OCI-LY3 (cell line): ENCODE results near the gene RPL5.

Experiments used
- H2AFZ ChIP-seq: fragments of 200-600, 300-600 bp; shearing (Covaris generic); 2 replicates; pipeline ENCODE4 v1.6.0; 2014; ENCODE audit warnings: antibody characterized with exemption, low read depth, low read length
- H3K27ac ChIP-seq: fragments of 200-600, 300-600 bp; sonication (generic); 2 replicates; pipeline ENCODE4 v1.5.1; 2014; ENCODE audit warnings: mild to moderate bottlenecking, low read length, moderate library complexity, mixed read lengths
- H3K27me3 ChIP-seq: fragments of 200-600, 300-600 bp; sonication (generic); 2 replicates; pipeline ENCODE4 v1.6.1; 2014; ENCODE audit warnings: low read depth, low read length, mixed read lengths
- H3K36me3 ChIP-seq: fragments of 200-600, 300-600 bp; sonication (generic); replicated peaks from 2 replicates; pipeline ENCODE3; 2014; ENCODE audit warnings: low read depth, low read length, mixed read lengths
- H3K4me1 ChIP-seq: fragments of 300-600, 200-600 bp; sonication (generic); 2 replicates; pipeline ENCODE4 v1.6.1; 2014; ENCODE audit warnings: low read length, mixed read lengths
- H3K4me2 ChIP-seq: fragments of 200-600, 300-600 bp; sonication (generic); 2 replicates; pipeline ENCODE4 v1.6.1; 2014; ENCODE audit warnings: low read length, mixed read lengths
- H3K4me3 ChIP-seq: fragments of 300-600, 200-600 bp; sonication (generic); 2 replicates; pipeline ENCODE4 v1.5.1; 2014; ENCODE audit warnings: antibody characterized with exemption, mild to moderate bottlenecking, low read length, moderate library complexity
- H3K79me2 ChIP-seq: fragments of 300-600, 200-600 bp; shearing (Covaris generic); 2 replicates; pipeline ENCODE4 v1.6.1; 2014; ENCODE audit warnings: mild to moderate bottlenecking, low read length, mixed read lengths
- H3K9ac ChIP-seq: fragments of 300-600, 200-600 bp; shearing (Covaris generic); 2 replicates; pipeline ENCODE4 v1.6.0; 2014; ENCODE audit warnings: mild to moderate bottlenecking, low read length, moderate library complexity
- H3K9me3 ChIP-seq: fragments of 200-600, 300-600 bp; shearing (Covaris generic); 2 replicates; pipeline ENCODE4 v1.6.1; 2014; ENCODE audit warnings: low read length, mixed read lengths; ENCODE audit not compliant: insufficient read depth
- H4K20me1 ChIP-seq: fragments of 200-600, 300-600 bp; sonication (generic); 2 replicates; pipeline ENCODE4 v1.6.1; 2016; ENCODE audit warnings: low read length, mixed read lengths; ENCODE audit not compliant: insufficient read depth
- EZH2phosphoT487 ChIP-seq: fragments of 200-600 bp; shearing (Covaris generic); IDR thresholded peaks from 2 replicates; pipeline ENCODE4 v1.6.1; 2018; ENCODE audit warnings: antibody characterized with exemption, mixed run types, low read depth
- TF ChIP-seq, protein P1 (sequence below): fragments of 200-600, 300-600 bp; sonication (generic); IDR thresholded peaks from 2 replicates; pipeline ENCODE4 v1.5.1; 2014; ENCODE audit warnings: antibody characterized with exemption, low read length, low read depth

Gene RPL5

DNA sequence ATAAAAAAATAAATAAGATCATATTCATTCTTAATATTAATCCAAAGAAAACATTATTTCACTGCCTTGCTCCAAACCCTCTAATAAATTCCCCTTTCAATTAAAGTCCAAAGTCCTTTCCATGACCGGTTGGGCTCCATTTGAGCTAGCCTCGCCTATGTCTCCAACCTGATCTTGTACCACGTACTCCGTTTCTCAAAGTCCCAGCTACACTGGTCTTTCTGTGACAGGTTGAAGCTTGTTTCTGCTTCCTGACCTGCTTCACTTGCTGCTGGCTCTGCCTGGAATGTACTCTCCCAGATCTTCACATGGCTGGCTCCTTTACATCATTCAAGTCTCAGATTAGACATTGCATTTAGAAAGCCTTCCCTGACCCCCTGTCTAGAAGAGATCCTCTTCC is 16.4 kb downstream of the RPL5 start:
- Histone ChIP-seq H3K4me2 (no peak overlapping the region), H3K27me3 (no peaks in the 10 kb centered on the region), H4K20me1 (0 out of 2 replicates have a peak, but pooled peaks cover 3% of the 10 kb centered on the region), H3K4me1 (no peaks in the 10 kb centered on the region), H3K36me3 (peaks cover 12% of the 10 kb centered on the region), H2AFZ (no peak overlapping the region), H3K4me3 (no peak overlapping the region), H3K27ac (no peak overlapping the region), H3K9ac (no peak overlapping the region), H3K9me3 (no peaks in the 10 kb centered on the region), H3K79me2 (no peaks in the 10 kb centered on the region)
- TF ChIP-seq, protein P1, sequence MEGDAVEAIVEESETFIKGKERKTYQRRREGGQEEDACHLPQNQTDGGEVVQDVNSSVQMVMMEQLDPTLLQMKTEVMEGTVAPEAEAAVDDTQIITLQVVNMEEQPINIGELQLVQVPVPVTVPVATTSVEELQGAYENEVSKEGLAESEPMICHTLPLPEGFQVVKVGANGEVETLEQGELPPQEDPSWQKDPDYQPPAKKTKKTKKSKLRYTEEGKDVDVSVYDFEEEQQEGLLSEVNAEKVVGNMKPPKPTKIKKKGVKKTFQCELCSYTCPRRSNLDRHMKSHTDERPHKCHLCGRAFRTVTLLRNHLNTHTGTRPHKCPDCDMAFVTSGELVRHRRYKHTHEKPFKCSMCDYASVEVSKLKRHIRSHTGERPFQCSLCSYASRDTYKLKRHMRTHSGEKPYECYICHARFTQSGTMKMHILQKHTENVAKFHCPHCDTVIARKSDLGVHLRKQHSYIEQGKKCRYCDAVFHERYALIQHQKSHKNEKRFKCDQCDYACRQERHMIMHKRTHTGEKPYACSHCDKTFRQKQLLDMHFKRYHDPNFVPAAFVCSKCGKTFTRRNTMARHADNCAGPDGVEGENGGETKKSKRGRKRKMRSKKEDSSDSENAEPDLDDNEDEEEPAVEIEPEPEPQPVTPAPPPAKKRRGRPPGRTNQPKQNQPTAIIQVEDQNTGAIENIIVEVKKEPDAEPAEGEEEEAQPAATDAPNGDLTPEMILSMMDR: no peak
- no peak for TF ChIP-seq EZH2phosphoT487

DNA sequence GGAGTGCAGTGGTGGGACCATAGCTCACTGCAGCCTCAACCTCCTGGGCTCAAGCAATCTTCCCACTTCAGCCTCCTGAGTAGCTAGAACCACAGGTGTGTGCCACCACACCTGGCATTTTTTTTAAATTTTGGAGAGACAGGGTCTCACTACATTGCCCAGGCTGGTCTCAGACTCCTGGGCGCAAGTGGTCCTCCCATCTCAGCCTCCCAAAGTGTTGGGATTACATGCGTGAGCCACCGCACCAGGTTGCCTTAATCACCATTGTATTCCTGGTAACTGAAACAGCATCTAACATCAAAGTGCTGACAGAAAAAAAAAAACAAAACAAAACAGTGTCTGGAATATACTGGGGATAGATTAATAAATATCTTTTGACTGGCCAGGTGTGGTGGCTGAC is 18.2 kb downstream of the RPL5 start:
- Histone ChIP-seq H4K20me1 (peaks cover 2% of the 10 kb centered on the region; the same call in 1 of the 2 replicates), H3K4me3 (no peak overlapping the region), H3K27ac (no peak overlapping the region), H3K27me3 (no peaks in the 10 kb centered on the region), H3K4me2 (no peak overlapping the region), H3K9ac (no peak overlapping the region), H3K9me3 (no peaks in the 10 kb centered on the region), H3K79me2 (peaks cover 4% of the 10 kb centered on the region; the same call in 1 of the 2 replicates), H3K4me1 (0 out of 2 replicates have a peak, but pooled peaks cover 3% of the 10 kb centered on the region), H2AFZ (no peak overlapping the region), H3K36me3 (no peaks in the 10 kb centered on the region)
- TF ChIP-seq, protein P1: no peak
- no peak for TF ChIP-seq EZH2phosphoT487

DNA sequence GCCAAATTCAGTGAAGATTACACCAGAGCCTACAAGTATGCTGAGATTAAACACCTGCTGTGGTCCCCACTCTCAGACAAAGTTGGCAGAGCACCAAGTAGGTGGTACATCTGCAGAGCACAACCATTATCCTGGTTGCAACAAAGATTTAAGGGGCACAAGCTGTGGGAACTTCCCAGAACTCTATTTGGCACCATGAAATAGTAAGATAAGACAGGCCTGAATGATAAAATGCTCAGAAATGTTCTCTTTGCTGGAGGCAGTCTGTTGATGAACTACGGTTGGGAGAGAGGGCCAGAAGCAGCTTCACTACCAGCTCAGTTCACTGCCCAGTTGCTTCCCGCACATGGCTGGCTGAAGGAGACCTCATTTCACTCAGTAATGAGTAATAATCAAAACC is 19.9 kb downstream of the RPL5 start:
- Histone ChIP-seq H3K27ac (no peak overlapping the region), H3K36me3 (no peaks in the 10 kb centered on the region), H3K9ac (no peak overlapping the region), H2AFZ (no peak overlapping the region), H3K4me3 (no peak overlapping the region), H3K27me3 (no peaks in the 10 kb centered on the region), H3K4me2 (no peak overlapping the region), H3K79me2 (peaks cover 4% of the 10 kb centered on the region; the same call in 1 of the 2 replicates), H3K4me1 (0 out of 2 replicates have a peak, but pooled peaks cover 3% of the 10 kb centered on the region), H3K9me3 (no peaks in the 10 kb centered on the region), H4K20me1 (peaks cover 2% of the 10 kb centered on the region; the same call in 1 of the 2 replicates)
- TF ChIP-seq, protein P1: no peak
- TF ChIP-seq EZH2phosphoT487: no peak

DNA sequence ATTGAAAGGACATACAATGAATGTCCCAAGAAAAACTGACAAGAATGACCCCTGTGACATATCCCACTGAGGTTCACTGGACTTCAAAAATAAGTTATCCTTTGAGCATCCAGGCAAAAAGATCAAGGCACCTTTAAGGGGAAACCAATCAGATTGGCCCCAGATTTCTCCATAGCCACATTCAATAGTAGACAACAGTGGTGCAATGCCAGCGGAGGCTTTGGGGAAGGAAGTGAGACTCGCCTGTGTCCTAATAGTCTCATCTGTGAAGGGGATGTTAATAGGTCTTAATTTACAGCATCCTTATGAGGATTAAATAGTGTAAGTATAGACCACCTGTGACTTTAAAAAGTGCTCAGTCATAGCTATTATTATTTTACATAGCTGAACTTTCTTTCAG is 21.5 kb downstream of the RPL5 start:
- Histone ChIP-seq H3K4me1 (0 out of 2 replicates have a peak, but pooled peaks cover 3% of the 10 kb centered on the region), H3K9me3 (no peaks in the 10 kb centered on the region), H3K9ac (no peak overlapping the region), H3K27me3 (no peaks in the 10 kb centered on the region), H3K4me2 (no peak overlapping the region), H2AFZ (no peak overlapping the region), H4K20me1 (peaks cover 2% of the 10 kb centered on the region; the same call in 1 of the 2 replicates), H3K79me2 (peaks cover 4% of the 10 kb centered on the region; the same call in 1 of the 2 replicates), H3K4me3 (no peak overlapping the region), H3K36me3 (no peaks in the 10 kb centered on the region), H3K27ac (no peak overlapping the region)
- no peak for TF ChIP-seq EZH2phosphoT487
- TF ChIP-seq, protein P1: no peak
